ENCODE data around the gene MID2. TPM values are rescaled to one million over a fixed set of nuclear protein-coding genes. Genes with fewer than 3 reads are reported as not detected.
A peak's percentile ranks its signal among the peaks of the same experiment; 100 is the strongest.

The MID2 gene
- total RNA-seq, 5 donors from 2014 or later (not counting 1 experiment from before 2014, with no cell fraction given), result 14.9 to 21.1 (median 16.0) TPM

DNA sequence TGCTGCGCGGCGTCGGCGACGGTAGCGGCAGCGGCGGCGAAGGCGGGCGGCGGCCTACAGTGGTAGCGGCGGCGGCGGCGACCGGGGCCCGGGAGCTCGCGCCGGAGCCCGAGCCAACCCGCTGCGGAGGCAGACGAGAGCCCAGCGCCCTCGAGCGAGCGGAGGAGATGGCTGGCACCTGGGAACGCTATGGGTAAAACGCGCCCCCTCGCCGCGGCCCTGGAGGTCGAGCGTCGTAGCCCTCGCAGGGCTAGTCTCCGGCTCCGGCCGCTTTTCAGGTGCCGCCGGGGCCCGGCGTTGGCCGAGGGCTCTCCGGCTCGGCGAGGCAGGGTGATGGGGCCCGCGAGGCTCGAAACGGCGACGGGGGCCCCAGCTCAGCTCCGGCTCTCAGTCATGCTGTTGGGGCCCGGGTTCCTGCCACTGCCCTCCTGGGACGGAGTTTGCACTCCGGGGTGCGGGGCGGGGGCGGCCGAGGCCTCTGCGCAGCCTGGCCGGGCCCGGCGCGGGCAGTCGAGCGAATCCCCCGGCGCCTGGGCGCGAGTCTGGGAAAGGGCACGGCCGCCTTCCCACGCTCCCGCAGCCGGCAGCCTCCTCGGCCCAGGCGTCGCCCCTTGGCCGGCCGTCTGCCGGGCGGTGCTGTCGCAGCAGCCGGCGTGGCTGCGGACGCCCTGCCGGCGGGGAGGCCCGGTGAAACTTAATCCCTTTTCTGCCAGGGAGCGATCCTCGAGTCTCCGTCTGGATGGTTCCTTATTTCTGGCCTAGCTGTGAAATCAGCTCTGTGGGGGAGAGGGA is 768 bp downstream of the MID2 start:
- H3K9me3 ChIP-seq, result no peaks in the 10 kb centered on the region
- H3K36me3 ChIP-seq (ENCODE audit: control insufficient read depth in 2 of 2, extremely low read depth in 1 of 2, insufficient read depth in 1 of 2, low read length in 1 of 2), result no peaks in the 10 kb centered on the region
- under 1% methylated on average over 89 of the region's 100 CpGs for WGBS (ENCODE audit: insufficient coverage)
- Mint-ChIP-seq H3K27ac (peak overlapping the region; percentile 85 to 87), H3K4me1 (peaks cover 35 to 51% (median 47%) of the 10 kb centered on the region in 3 donors), H3K36me3 (no peaks in the 10 kb centered on the region), H3K27me3 (peaks cover 0 to 40% of the 10 kb centered on the region in 2 donors), H3K4me3 (peak overlapping the region; percentile 82 to 90 (median 88)), H3K9me3 (no peaks in the 10 kb centered on the region)
- DNase-seq (peak in 30 of 35 experiments; percentile 2 to 61 (median 20)), ATAC-seq (replicated peaks in 1 of 4) (peak; percentile 76 to 82 (median 79))
- peaks cover 0 to 2% of the 10 kb centered on the region in 2 experiments for H3K27me3 ChIP-seq (replicated peaks in 1 of 2; ENCODE audit: control insufficient read depth in 2 of 2, extremely low read depth in 1 of 2, insufficient read depth in 2 of 2, low read length in 1 of 2)
- H3K4me1 ChIP-seq (ENCODE audit: control insufficient read depth in 1 of 2, extremely low read depth in 1 of 2, insufficient read depth in 2 of 2, low read length in 2 of 2), result peaks cover 0 to 10% of the 10 kb centered on the region in 2 experiments
- H3K4me3 ChIP-seq (ENCODE audit: control insufficient read depth in 1 of 2, extremely low read depth in 1 of 2, low read length in 1 of 2), result peak overlapping the region; percentile 29 to 62
- POLR2A ChIA-PET, result interaction anchor here in 1 of 2 donors (0.6 to 1.9 kb wide), 4 partner anchors 49 to 198 kb away, joined by 3 to 21 read pairs (median 5); partner anchors contain the start of gene TSC22D3
- peak overlapping the region; percentile 72 for H3K27ac ChIP-seq (ENCODE audit: low read length)
- CTCF ChIA-PET, result interaction anchor here in 1 of 2 donors (1.0 to 1.4 kb wide), 2 partner anchors 49 to 198 kb away, joined by 3 to 4 read pairs; partner anchors contain the start of genes NCBP2L and PRPS1

DNA sequence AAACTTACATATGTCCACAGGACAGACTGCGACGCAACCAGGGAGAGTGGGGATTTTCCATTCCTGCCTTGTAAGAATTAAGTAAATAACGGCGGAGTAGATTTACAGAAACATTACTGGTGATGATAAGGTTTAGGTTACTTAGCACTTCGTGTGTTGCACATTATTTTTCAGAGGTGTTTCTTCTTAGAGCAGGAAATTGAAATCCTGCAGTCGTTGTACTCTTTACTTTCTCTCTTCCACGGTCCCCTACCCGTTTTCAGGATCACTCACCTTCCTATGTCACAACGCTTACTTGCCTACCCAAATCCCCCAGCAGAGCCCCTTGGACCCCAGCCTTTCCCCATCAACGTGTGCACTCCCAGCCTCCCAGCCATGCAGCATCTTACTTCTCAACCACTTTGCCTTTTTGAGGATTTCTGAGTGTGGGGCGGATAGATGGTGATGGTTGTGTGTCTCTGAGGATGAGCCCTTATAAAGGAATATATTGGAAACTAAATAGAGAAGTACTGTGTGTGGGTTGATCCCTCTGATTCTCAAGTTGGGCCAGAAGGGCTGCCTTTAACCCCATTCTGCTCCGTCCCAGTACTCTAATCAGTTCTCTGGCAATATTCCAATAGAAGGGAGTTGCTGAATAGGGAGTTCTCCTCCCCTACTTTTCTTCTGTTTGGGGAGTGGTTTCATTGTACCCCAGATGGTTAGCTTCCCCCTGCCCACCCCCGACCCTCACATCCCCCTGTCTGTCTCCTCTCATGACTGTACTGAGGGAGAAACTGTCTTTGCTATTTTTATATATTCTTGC is 1.6 kb downstream of the MID2 start:
- POLR2A ChIA-PET, result interaction anchor here in 1 of 2 donors (1.9 kb wide), 1 partner anchor 199 kb away, joined by 6 read pairs; no protein-coding TSS in a partner anchor

DNA sequence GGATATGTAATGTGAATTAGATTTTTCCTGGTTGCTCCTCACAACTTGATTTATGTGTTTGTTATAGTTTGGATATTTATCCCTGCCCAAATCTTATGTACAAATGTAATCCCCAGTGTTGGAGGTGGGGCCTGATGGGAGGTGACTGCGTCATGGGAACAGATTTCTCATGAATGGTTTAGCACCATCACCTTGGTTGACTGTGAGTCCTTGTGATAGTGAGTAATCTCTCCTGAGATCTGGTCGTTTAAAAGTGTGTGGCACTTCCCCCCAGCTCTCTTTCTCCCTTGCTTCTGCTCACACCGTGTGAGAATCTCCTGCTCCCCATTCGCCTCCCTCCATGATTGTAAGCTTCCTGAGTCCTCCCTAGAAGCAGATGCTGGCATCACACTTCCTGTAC is 2.2 kb downstream of the MID2 start:
- ATAC-seq (replicated peaks in 1 of 4) (no peak), DNase-seq (no peak)
- Histone ChIP-seq H3K4me3 (ENCODE audit: control insufficient read depth in 1 of 2, extremely low read depth in 1 of 2, low read length in 1 of 2) (no peak overlapping the region), H3K4me1 (ENCODE audit: control insufficient read depth in 1 of 2, extremely low read depth in 1 of 2, insufficient read depth in 2 of 2, low read length in 2 of 2) (peaks cover 0 to 10% of the 10 kb centered on the region in 2 experiments), H3K36me3 (ENCODE audit: control insufficient read depth in 2 of 2, extremely low read depth in 1 of 2, insufficient read depth in 1 of 2, low read length in 1 of 2) (no peaks in the 10 kb centered on the region), H3K27ac (ENCODE audit: low read length) (no peak overlapping the region), H3K9me3 (no peaks in the 10 kb centered on the region), H3K27me3 (replicated peaks in 1 of 2; ENCODE audit: control insufficient read depth in 2 of 2, extremely low read depth in 1 of 2, insufficient read depth in 2 of 2, low read length in 1 of 2) (peaks cover 0 to 2% of the 10 kb centered on the region in 2 experiments)
- WGBS (ENCODE audit: insufficient coverage), result 92% methylated on average over 2 of the region's 4 CpGs
- Mint-ChIP-seq H3K36me3 (no peaks in the 10 kb centered on the region), H3K27me3 (peaks cover 0 to 42% of the 10 kb centered on the region in 2 donors), H3K9me3 (no peaks in the 10 kb centered on the region), H3K4me1 (peaks cover 36 to 52% (median 51%) of the 10 kb centered on the region in 3 donors), H3K4me3 (peak overlapping the region; percentile 65 to 82 (median 76)), H3K27ac (peak overlapping the region in 1 of 2 donors; percentile 4)
- POLR2A ChIA-PET, result no interaction called here
- CTCF ChIA-PET, result no interaction called here

More for the DNA sequence above, 1.6 kb downstream of the MID2 start:
- Mint-ChIP-seq H3K36me3 (no peaks in the 10 kb centered on the region), H3K9me3 (no peaks in the 10 kb centered on the region), H3K27me3 (peaks cover 0 to 40% of the 10 kb centered on the region in 2 donors), H3K27ac (peak overlapping the region; percentile 85 to 87), H3K4me1 (peaks cover 36 to 51% (median 49%) of the 10 kb centered on the region in 3 donors), H3K4me3 (peak overlapping the region; percentile 76 to 90 (median 82))
- peak overlapping the region; percentile 27 to 29 for H3K4me3 ChIP-seq (ENCODE audit: control insufficient read depth in 1 of 2, extremely low read depth in 1 of 2, low read length in 1 of 2)
- no peaks in the 10 kb centered on the region for H3K9me3 ChIP-seq
- peaks cover 0 to 10% of the 10 kb centered on the region in 2 experiments for H3K4me1 ChIP-seq (ENCODE audit: control insufficient read depth in 1 of 2, extremely low read depth in 1 of 2, insufficient read depth in 2 of 2, low read length in 2 of 2)
- H3K36me3 ChIP-seq (ENCODE audit: control insufficient read depth in 2 of 2, extremely low read depth in 1 of 2, insufficient read depth in 1 of 2, low read length in 1 of 2), result no peaks in the 10 kb centered on the region
- CTCF ChIA-PET, result no interaction called here
- ATAC-seq (replicated peaks in 1 of 4) (peak in 1 of 4 experiments; percentile 8), DNase-seq (peak in 1 of 35 experiments; percentile 23)
- WGBS (ENCODE audit: insufficient coverage), result no CpG with 5 or more reads among the region's 13 CpGs
- peak overlapping the region; percentile 13 for H3K27ac ChIP-seq (ENCODE audit: low read length)
- H3K27me3 ChIP-seq (replicated peaks in 1 of 2; ENCODE audit: control insufficient read depth in 2 of 2, extremely low read depth in 1 of 2, insufficient read depth in 2 of 2, low read length in 1 of 2), result peaks cover 0 to 2% of the 10 kb centered on the region in 2 experiments

DNA sequence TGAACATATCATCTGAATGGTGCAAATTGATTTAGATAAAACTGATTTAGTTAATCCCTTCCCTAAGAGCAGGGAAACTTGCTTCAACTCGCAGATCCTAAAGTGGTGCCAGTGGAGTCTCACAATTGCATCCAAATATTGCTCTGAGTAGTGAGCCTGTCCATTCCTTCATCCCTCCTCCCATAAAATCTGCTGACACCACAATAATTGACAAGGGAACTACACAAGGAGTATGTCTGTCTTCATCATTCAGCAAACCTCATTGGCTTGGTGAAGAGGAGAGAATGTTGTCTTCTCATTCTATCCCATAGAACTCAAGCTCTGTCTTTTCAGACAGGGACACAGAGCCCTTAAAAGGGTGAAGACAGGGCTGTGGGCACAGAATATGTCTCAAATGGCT is 4.2 kb downstream of the MID2 start:
- Mint-ChIP-seq H3K4me3 (no peak overlapping the region), H3K9me3 (no peaks in the 10 kb centered on the region), H3K27ac (no peak overlapping the region), H3K4me1 (peaks cover 29 to 46% (median 41%) of the 10 kb centered on the region in 3 donors), H3K27me3 (peaks cover 0 to 40% of the 10 kb centered on the region in 2 donors), H3K36me3 (no peaks in the 10 kb centered on the region)
- peaks cover 0 to 8% of the 10 kb centered on the region in 2 experiments for H3K4me1 ChIP-seq (ENCODE audit: control insufficient read depth in 1 of 2, extremely low read depth in 1 of 2, insufficient read depth in 2 of 2, low read length in 2 of 2)
- H3K4me3 ChIP-seq (ENCODE audit: control insufficient read depth in 1 of 2, extremely low read depth in 1 of 2, low read length in 1 of 2), result no peak overlapping the region
- no peaks in the 10 kb centered on the region for H3K9me3 ChIP-seq
- WGBS (ENCODE audit: insufficient coverage), result no CpG with 5 or more reads among the region's 1 CpG
- no peaks in the 10 kb centered on the region for H3K36me3 ChIP-seq (ENCODE audit: control insufficient read depth in 2 of 2, extremely low read depth in 1 of 2, insufficient read depth in 1 of 2, low read length in 1 of 2)
- peaks cover 0 to 2% of the 10 kb centered on the region in 2 experiments for H3K27me3 ChIP-seq (replicated peaks in 1 of 2; ENCODE audit: control insufficient read depth in 2 of 2, extremely low read depth in 1 of 2, insufficient read depth in 2 of 2, low read length in 1 of 2)
- POLR2A ChIA-PET, result no interaction called here
- ATAC-seq (replicated peaks in 1 of 4) (no peak), DNase-seq (no peak)
- CTCF ChIA-PET, result no interaction called here
- H3K27ac ChIP-seq (ENCODE audit: low read length), result no peak overlapping the region

DNA sequence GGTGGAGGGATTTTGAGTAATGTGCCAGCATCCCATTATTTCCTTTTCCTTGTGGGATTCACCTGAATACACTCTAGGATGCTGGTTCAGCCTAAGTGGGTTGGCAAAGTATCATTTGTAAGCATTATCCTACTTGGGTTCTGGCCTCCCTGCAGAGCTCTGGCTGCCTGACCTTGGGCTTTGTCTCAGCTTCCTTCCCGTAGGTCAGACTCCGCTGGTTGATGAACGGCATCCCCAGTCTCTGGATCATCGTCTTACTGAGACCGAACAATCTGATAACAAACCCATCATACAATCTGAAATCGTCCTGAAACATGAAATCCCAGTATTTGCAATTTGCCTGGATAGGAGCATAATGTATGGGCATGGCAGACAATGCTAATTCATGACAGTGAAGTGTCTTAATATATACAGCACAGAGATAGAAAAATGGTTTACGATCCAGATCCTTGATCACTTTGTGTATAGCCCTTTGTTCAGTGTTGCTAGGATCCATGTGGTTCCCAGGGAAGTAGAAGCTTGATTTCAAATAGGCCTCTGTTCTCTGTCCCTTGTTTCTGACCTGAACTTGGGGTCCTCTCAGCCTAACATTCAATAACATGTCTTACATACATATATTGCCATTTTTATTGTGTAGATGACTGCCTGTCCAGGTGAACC is 5.5 kb downstream of the MID2 start:
- WGBS (ENCODE audit: insufficient coverage), result no CpG with 5 or more reads among the region's 7 CpGs

More for the DNA sequence above, 5.5 kb downstream of the MID2 start:
- peaks cover 0 to 4% of the 10 kb centered on the region in 2 experiments for H3K4me1 ChIP-seq (ENCODE audit: control insufficient read depth in 1 of 2, extremely low read depth in 1 of 2, insufficient read depth in 2 of 2, low read length in 2 of 2)
- no peak for DNase-seq
- H3K4me3 ChIP-seq (ENCODE audit: control insufficient read depth in 1 of 2, extremely low read depth in 1 of 2, low read length in 1 of 2), result no peak overlapping the region
- no peaks in the 10 kb centered on the region for H3K36me3 Mint-ChIP-seq
- H3K27ac Mint-ChIP-seq, result no peak overlapping the region
- H3K9me3 Mint-ChIP-seq, result no peaks in the 10 kb centered on the region
- POLR2A ChIA-PET, result interaction anchor here in 1 of 2 donors (0.5 kb wide), 1 partner anchor 805 kb away, joined by 3 read pairs; no protein-coding TSS in a partner anchor
- H3K9me3 ChIP-seq, result no peaks in the 10 kb centered on the region
- H3K27me3 ChIP-seq (replicated peaks in 1 of 2; ENCODE audit: control insufficient read depth in 2 of 2, extremely low read depth in 1 of 2, insufficient read depth in 2 of 2, low read length in 1 of 2), result peaks cover 0 to 2% of the 10 kb centered on the region in 2 experiments
- H3K4me3 Mint-ChIP-seq, result no peak overlapping the region
- ATAC-seq (replicated peaks in 1 of 4), result no peak
- peaks cover 24 to 39% (median 31%) of the 10 kb centered on the region in 3 donors for H3K4me1 Mint-ChIP-seq
- peaks cover 0 to 45% of the 10 kb centered on the region in 2 donors for H3K27me3 Mint-ChIP-seq
- H3K36me3 ChIP-seq (ENCODE audit: control insufficient read depth in 2 of 2, extremely low read depth in 1 of 2, insufficient read depth in 1 of 2, low read length in 1 of 2), result no peaks in the 10 kb centered on the region
- no peak overlapping the region for H3K27ac ChIP-seq (ENCODE audit: low read length)
- CTCF ChIA-PET, result no interaction called here

Measured in T-cell (primary cell).